ENCODE data around the gene PI16.

- TF ChIP-seq EZH2 (IDR thresholded peaks at IDR 0.05; ENCODE audit: insufficient read depth, poor library complexity, severe bottlenecking) (no peak), EZH2phosphoT487 (IDR thresholded peaks at IDR 0.05; ENCODE audit: insufficient read depth, low read depth) (no peak)
Measured at GRCh38 chr6:36927691-36928546, 26.6 kb upstream of the PI16 start.

Measured in GM23248 (cell line).